22Rv1 (cell line): ENCODE measurements around the gene MSI2.

Experiments
- H3K27ac ChIP-seq: fragments of 450-650 bp; 2 replicates; pipeline ENCODE4 v1.5.1; 2017
- CTCF ChIP-seq: fragments of 450-650 bp; IDR thresholded peaks from 2 replicates; pipeline ENCODE4 v1.5.1; 2017; ENCODE audit warnings: mild to moderate bottlenecking
- ZFX ChIP-seq: fragments of 450-650 bp; IDR thresholded peaks from 2 replicates; pipeline ENCODE4 v1.6.1; 2017; ENCODE audit warnings: antibody characterized with exemption, borderline replicate concordance

MSI2 gene

GRCh38 chr17:57402681-57403180, 146.4 kb downstream of the MSI2 start:
- TF ChIP-seq ZFX (no peak), CTCF (no peak)
- H3K27ac ChIP-seq: no peak overlapping the region

- TF ChIP-seq ZFX (no peak), CTCF (no peak)
- H3K27ac ChIP-seq: no peak overlapping the region
These were observed 146.9 kb downstream of the MSI2 start for GRCh38 chr17:57403236-57403635.

GRCh38 chr17:57404073-57404472, 147.8 kb downstream of the MSI2 start:
- no peak for TF ChIP-seq CTCF
- no peak for TF ChIP-seq ZFX
- H3K27ac ChIP-seq: no peak overlapping the region

- H3K27ac ChIP-seq: no peak overlapping the region
- TF ChIP-seq ZFX (no peak), CTCF (no peak)
These were observed 148.6 kb downstream of the MSI2 start for GRCh38 chr17:57404795-57405490.

- TF ChIP-seq CTCF (no peak), ZFX (no peak)
- H3K27ac ChIP-seq: no peak overlapping the region
These were observed 149.3 kb downstream of the MSI2 start for GRCh38 chr17:57405491-57406072.

- TF ChIP-seq ZFX (no peak), CTCF (no peak)
- peak overlapping the region; percentile 75 for H3K27ac ChIP-seq
These were observed 150.0 kb downstream of the MSI2 start for GRCh38 chr17:57406131-57406980.

GRCh38 chr17:57406981-57407286, 150.6 kb downstream of the MSI2 start:
- TF ChIP-seq ZFX (no peak), CTCF (no peak)
- peak overlapping the region; percentile 75 for H3K27ac ChIP-seq
